ENCODE measurements around the gene CHST15.

CHST15 gene, protein sequence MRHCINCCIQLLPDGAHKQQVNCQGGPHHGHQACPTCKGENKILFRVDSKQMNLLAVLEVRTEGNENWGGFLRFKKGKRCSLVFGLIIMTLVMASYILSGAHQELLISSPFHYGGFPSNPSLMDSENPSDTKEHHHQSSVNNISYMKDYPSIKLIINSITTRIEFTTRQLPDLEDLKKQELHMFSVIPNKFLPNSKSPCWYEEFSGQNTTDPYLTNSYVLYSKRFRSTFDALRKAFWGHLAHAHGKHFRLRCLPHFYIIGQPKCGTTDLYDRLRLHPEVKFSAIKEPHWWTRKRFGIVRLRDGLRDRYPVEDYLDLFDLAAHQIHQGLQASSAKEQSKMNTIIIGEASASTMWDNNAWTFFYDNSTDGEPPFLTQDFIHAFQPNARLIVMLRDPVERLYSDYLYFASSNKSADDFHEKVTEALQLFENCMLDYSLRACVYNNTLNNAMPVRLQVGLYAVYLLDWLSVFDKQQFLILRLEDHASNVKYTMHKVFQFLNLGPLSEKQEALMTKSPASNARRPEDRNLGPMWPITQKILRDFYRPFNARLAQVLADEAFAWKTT

DNA sequence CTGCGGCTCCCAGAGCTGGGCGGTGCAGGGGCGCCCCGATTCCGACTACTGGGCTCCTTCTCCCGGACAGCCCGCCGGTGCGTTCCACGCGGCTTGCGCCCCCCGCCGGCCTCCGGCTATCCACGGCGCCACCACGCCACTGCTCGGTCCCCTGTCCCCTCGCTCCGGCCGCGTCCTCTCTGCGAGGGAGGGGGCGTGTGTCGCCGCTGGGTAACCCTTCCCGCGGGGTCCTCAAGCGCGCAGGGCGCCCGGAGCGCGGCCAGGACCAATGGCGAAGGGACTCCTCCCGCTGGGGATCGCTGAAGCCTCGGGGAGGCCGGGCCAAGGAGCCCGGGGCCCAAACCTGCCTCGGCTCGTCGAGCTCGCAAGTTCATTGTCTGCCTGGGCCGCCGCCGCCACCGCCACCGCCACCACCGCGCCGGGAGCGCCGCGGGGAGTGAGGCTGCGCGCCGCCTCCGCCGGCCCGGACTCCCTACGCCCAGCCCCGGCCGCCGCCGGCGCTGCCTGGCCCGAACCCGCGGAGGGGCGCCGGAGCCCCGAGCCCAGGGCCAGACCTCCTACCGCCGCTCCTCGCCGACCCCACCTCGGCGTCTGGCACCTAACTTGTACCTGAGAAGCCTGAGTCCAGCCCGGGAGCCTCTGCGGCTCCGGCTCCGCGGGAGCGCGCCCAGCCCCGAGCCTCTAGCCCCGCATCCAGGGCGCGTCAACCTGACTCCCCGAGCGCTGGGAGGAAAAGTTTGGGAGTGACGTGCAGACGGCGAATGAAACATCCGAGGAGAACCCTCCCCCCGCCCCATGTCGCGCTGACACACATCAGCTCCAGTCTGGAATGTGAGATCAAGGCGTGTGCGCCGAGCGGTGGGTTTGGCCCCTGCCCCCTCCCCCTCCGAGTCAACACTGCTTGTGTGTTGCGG lies at the start of gene CHST15:
CHST15 (minus strand) TSS at position 739 of the 914 bp plus-strand sequence. CDS start 47,386 bp downstream, outside the sequence.
- no peak within 1 kb of the TSS for H3K27ac ChIP-seq (ENCODE audit: low read depth, low read length)
- H3K27me3 ChIP-seq (ENCODE audit: insufficient read depth, low read length), result peaks cover 88% of the 10 kb centered on the region
- H2AFZ ChIP-seq (ENCODE audit: low read length, unreplicated experiment), result peak within 1 kb of the TSS; percentile 42
- no peaks in the 10 kb centered on the region for H3K36me3 ChIP-seq (ENCODE audit: insufficient read depth, low read length)
- H3K79me2 ChIP-seq (ENCODE audit: control insufficient read depth, insufficient read depth, low read length, unreplicated experiment), result no peaks in the 10 kb centered on the region
- no peaks in the 10 kb centered on the region for H3K4me1 ChIP-seq (ENCODE audit: control insufficient read depth, insufficient read depth, low read length, unreplicated experiment)
- H3K4me3 ChIP-seq (ENCODE audit: low read depth, low read length), result peak within 1 kb of the TSS; percentile 80

GRCh38 chr10:124142960-124143359 lies 49.6 kb upstream of the CHST15 start:
- H3K79me2 ChIP-seq (ENCODE audit: control insufficient read depth, insufficient read depth, low read length, unreplicated experiment), result no peaks in the 10 kb centered on the region
- H2AFZ ChIP-seq (ENCODE audit: low read length, unreplicated experiment), result no peak overlapping the region

GRCh38 chr10:124142006-124142739 lies 48.8 kb upstream of the CHST15 start:
- Histone ChIP-seq H3K79me2 (ENCODE audit: control insufficient read depth, insufficient read depth, low read length, unreplicated experiment) (no peaks in the 10 kb centered on the region), H3K4me3 (ENCODE audit: low read depth, low read length) (no peak overlapping the region), H3K27ac (ENCODE audit: low read depth, low read length) (no peak overlapping the region), H3K4me1 (ENCODE audit: control insufficient read depth, insufficient read depth, low read length, unreplicated experiment) (peaks cover 12% of the 10 kb centered on the region), H3K27me3 (ENCODE audit: insufficient read depth, low read length) (peaks cover 6% of the 10 kb centered on the region; the same call in 1 of the 2 replicates), H2AFZ (ENCODE audit: low read length, unreplicated experiment) (no peak overlapping the region), H3K36me3 (ENCODE audit: insufficient read depth, low read length) (no peaks in the 10 kb centered on the region)

More at GRCh38 chr10:124142960-124143359, 49.6 kb upstream of the CHST15 start:
- Histone ChIP-seq H3K4me1 (ENCODE audit: control insufficient read depth, insufficient read depth, low read length, unreplicated experiment) (peaks cover 12% of the 10 kb centered on the region), H3K36me3 (ENCODE audit: insufficient read depth, low read length) (no peaks in the 10 kb centered on the region), H3K4me3 (ENCODE audit: low read depth, low read length) (no peak overlapping the region), H3K27ac (ENCODE audit: low read depth, low read length) (no peak overlapping the region), H3K27me3 (ENCODE audit: insufficient read depth, low read length) (peaks cover 6% of the 10 kb centered on the region; the same call in 1 of the 2 replicates)

DNA sequence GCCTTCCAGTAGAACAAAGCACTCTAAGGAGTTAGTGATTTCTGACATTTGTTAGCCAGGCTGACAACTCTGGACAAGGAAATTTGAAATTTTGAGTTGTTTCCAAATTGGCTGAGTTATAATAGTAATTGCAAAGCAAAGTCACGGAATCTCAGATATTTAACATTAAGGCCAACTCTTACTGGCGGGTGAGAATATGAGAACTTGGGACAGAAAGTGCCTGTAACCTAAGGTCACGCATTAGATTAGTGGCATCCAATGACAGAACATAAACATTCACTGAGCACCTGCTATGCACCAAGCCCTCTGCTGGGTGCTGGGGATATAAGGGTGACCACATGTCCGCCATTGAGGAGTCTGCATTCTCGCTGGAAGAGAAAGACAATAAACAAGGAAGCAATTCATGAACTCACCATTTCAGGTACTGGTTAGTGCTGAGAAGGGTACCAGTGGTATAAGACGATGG lies 45.5 kb upstream of the CHST15 start:
- Histone ChIP-seq H3K36me3 (ENCODE audit: insufficient read depth, low read length) (no peaks in the 10 kb centered on the region), H3K27ac (ENCODE audit: low read depth, low read length) (no peak overlapping the region), H2AFZ (ENCODE audit: low read length, unreplicated experiment) (no peak overlapping the region), H3K79me2 (ENCODE audit: control insufficient read depth, insufficient read depth, low read length, unreplicated experiment) (no peaks in the 10 kb centered on the region), H3K27me3 (ENCODE audit: insufficient read depth, low read length) (peaks cover 10% of the 10 kb centered on the region; the same call in 1 of the 2 replicates), H3K4me1 (ENCODE audit: control insufficient read depth, insufficient read depth, low read length, unreplicated experiment) (no peaks in the 10 kb centered on the region), H3K4me3 (ENCODE audit: low read depth, low read length) (no peak overlapping the region)

- H3K36me3 ChIP-seq (ENCODE audit: insufficient read depth, low read length), result no peaks in the 10 kb centered on the region
- no peaks in the 10 kb centered on the region for H3K79me2 ChIP-seq (ENCODE audit: control insufficient read depth, insufficient read depth, low read length, unreplicated experiment)
- no peaks in the 10 kb centered on the region for H3K4me1 ChIP-seq (ENCODE audit: control insufficient read depth, insufficient read depth, low read length, unreplicated experiment)
- H3K27me3 ChIP-seq (ENCODE audit: insufficient read depth, low read length), result peaks cover 10% of the 10 kb centered on the region; the same call in 1 of the 2 replicates
- no peak overlapping the region for H3K27ac ChIP-seq (ENCODE audit: low read depth, low read length)
- no peak overlapping the region for H3K4me3 ChIP-seq (ENCODE audit: low read depth, low read length)
- H2AFZ ChIP-seq (ENCODE audit: low read length, unreplicated experiment), result no peak overlapping the region
Observed at GRCh38 chr10:124138195-124138882, 44.9 kb upstream of the CHST15 start.

- Histone ChIP-seq H3K36me3 (ENCODE audit: insufficient read depth, low read length) (no peaks in the 10 kb centered on the region), H3K4me1 (ENCODE audit: control insufficient read depth, insufficient read depth, low read length, unreplicated experiment) (no peaks in the 10 kb centered on the region), H3K4me3 (ENCODE audit: low read depth, low read length) (no peak overlapping the region), H3K27me3 (ENCODE audit: insufficient read depth, low read length) (peaks cover 3% of the 10 kb centered on the region; the same call in 1 of the 2 replicates), H2AFZ (ENCODE audit: low read length, unreplicated experiment) (no peak overlapping the region), H3K27ac (ENCODE audit: low read depth, low read length) (no peak overlapping the region), H3K79me2 (ENCODE audit: control insufficient read depth, insufficient read depth, low read length, unreplicated experiment) (no peaks in the 10 kb centered on the region)
Observed at GRCh38 chr10:124134251-124134893, 41.0 kb upstream of the CHST15 start.

- H2AFZ ChIP-seq (ENCODE audit: low read length, unreplicated experiment), result no peak overlapping the region
- no peaks in the 10 kb centered on the region for H3K4me1 ChIP-seq (ENCODE audit: control insufficient read depth, insufficient read depth, low read length, unreplicated experiment)
- no peaks in the 10 kb centered on the region for H3K36me3 ChIP-seq (ENCODE audit: insufficient read depth, low read length)
- peaks cover 3% of the 10 kb centered on the region; the same call in 1 of the 2 replicates for H3K27me3 ChIP-seq (ENCODE audit: insufficient read depth, low read length)
- no peak overlapping the region for H3K4me3 ChIP-seq (ENCODE audit: low read depth, low read length)
- H3K27ac ChIP-seq (ENCODE audit: low read depth, low read length), result no peak overlapping the region
- H3K79me2 ChIP-seq (ENCODE audit: control insufficient read depth, insufficient read depth, low read length, unreplicated experiment), result no peaks in the 10 kb centered on the region
Observed at GRCh38 chr10:124132876-124133275, 39.5 kb upstream of the CHST15 start.

- H3K79me2 ChIP-seq (ENCODE audit: control insufficient read depth, insufficient read depth, low read length, unreplicated experiment), result no peaks in the 10 kb centered on the region
- H3K4me1 ChIP-seq (ENCODE audit: control insufficient read depth, insufficient read depth, low read length, unreplicated experiment), result no peaks in the 10 kb centered on the region
- H3K27ac ChIP-seq (ENCODE audit: low read depth, low read length), result no peak overlapping the region
- H3K4me3 ChIP-seq (ENCODE audit: low read depth, low read length), result no peak overlapping the region
- H3K27me3 ChIP-seq (ENCODE audit: insufficient read depth, low read length), result peaks cover 3% of the 10 kb centered on the region; the same call in 1 of the 2 replicates
- H3K36me3 ChIP-seq (ENCODE audit: insufficient read depth, low read length), result no peaks in the 10 kb centered on the region
- H2AFZ ChIP-seq (ENCODE audit: low read length, unreplicated experiment), result no peak overlapping the region
Observed at GRCh38 chr10:124132306-124132705, 38.9 kb upstream of the CHST15 start.

DNA sequence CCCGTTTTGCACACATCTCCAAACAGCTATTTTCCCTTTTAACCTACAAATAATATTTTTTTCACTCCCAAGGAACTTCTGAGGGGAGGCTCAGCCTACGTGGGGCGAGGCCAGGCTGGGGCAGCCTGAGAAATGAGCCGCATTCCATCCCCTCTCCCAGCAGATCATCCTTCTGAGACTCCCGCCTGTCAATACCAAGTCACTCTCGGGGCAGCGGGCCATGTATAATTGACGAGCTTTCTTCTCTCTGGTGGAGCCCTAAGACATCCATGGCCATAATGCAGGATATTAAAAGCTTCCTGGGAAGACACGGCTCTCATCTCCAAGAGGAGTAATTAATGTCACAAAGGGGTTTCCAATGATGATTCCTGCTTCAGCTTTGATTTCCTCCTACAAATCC lies 37.8 kb upstream of the CHST15 start:
- Histone ChIP-seq H3K4me3 (ENCODE audit: low read depth, low read length) (no peak overlapping the region), H3K79me2 (ENCODE audit: control insufficient read depth, insufficient read depth, low read length, unreplicated experiment) (no peaks in the 10 kb centered on the region), H3K27ac (ENCODE audit: low read depth, low read length) (no peak overlapping the region), H3K36me3 (ENCODE audit: insufficient read depth, low read length) (no peaks in the 10 kb centered on the region), H3K27me3 (ENCODE audit: insufficient read depth, low read length) (peaks cover 3% of the 10 kb centered on the region; the same call in 1 of the 2 replicates), H2AFZ (ENCODE audit: low read length, unreplicated experiment) (no peak overlapping the region), H3K4me1 (ENCODE audit: control insufficient read depth, insufficient read depth, low read length, unreplicated experiment) (no peaks in the 10 kb centered on the region)
